Measurements from ENCODE around the gene EIF2B2. TPM values are rescaled to one million over a fixed set of nuclear protein-coding genes. Genes with fewer than 3 reads are reported as not detected.
A peak's percentile ranks its signal among the peaks of the same experiment; 100 is the strongest.

The EIF2B2 gene
- total and polyA plus RNA-seq, 9 of the 15 experiments (the other 6 are each of a cell fraction or from before 2014, with no cell fraction given) = 10.6 to 94.1 (median 38.9) TPM

DNA sequence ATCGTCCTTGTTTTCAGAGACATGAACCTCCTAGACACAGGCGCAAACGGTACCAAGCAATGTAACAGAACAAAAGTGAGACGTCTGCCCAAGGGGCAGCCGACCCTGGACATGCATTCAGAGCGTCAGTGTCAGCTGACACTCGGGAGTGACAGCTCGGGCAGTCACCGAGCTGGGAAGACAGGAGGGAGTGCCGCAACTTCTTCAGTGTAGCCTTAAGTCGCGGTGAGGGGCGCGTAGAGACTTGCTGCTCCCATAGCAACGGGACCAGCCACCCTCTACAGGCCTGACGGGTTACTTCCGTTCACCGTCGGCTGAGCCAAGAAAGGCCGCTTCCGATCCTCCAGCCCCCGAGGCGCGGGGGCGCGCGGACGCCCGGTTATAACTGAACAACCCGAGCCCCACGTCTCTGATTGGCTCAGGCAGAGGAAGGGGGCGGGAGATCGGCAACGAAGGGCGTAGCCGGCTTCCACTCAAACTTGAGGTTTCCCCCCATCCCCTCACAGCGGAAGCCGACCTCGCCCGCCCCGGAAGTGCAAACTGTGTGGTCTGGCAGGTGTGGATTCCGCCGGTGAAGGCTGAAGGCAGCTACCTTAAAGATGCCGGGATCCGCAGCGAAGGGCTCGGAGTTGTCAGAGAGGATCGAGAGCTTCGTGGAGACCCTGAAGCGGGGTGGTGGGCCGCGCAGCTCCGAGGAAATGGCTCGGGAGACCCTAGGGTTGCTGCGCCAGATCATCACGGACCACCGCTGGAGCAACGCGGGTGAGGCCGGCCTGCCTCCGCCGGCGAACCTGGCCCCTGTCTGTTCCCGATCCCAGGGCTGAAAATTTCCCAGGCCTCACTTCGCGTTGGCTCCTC lies at the start of gene EIF2B2 (continued):
- TF ChIP-seq, protein P1, sequence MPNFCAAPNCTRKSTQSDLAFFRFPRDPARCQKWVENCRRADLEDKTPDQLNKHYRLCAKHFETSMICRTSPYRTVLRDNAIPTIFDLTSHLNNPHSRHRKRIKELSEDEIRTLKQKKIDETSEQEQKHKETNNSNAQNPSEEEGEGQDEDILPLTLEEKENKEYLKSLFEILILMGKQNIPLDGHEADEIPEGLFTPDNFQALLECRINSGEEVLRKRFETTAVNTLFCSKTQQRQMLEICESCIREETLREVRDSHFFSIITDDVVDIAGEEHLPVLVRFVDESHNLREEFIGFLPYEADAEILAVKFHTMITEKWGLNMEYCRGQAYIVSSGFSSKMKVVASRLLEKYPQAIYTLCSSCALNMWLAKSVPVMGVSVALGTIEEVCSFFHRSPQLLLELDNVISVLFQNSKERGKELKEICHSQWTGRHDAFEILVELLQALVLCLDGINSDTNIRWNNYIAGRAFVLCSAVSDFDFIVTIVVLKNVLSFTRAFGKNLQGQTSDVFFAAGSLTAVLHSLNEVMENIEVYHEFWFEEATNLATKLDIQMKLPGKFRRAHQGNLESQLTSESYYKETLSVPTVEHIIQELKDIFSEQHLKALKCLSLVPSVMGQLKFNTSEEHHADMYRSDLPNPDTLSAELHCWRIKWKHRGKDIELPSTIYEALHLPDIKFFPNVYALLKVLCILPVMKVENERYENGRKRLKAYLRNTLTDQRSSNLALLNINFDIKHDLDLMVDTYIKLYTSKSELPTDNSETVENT (CRISPR knock-in tag; IDR thresholded peaks at IDR 0.05) = no peak
- TF ChIP-seq MEIS2 (IDR thresholded peaks at IDR 0.05; ENCODE audit: partially characterized antibody) (peak; percentile 64), NONO (IDR thresholded peaks at IDR 0.05; ENCODE audit: low read depth in 2 of 2, low read length in 1 of 2) (no peak), GATAD2A (IDR thresholded peaks at IDR 0.05) (no peak), ZNF253 (CRISPR knock-in tag; conservative IDR thresholded peaks at IDR 0.05) (no peak), SMAD1 (IDR thresholded peaks at IDR 0.05; ENCODE audit: low read depth, low read length, partially characterized antibody) (no peak), ZNF232 (CRISPR knock-in tag; IDR thresholded peaks at IDR 0.05) (no peak), NFIX (CRISPR knock-in tag; IDR thresholded peaks at IDR 0.05; ENCODE audit: low read depth) (no peak), ZEB2 (IDR thresholded peaks at IDR 0.05) (no peak), SAFB2 (IDR thresholded peaks at IDR 0.05; ENCODE audit: borderline replicate concordance, low read depth, low read length, severe bottlenecking) (no peak), ZFP1 (CRISPR knock-in tag; IDR thresholded peaks at IDR 0.05) (no peak), FOSL1 (tag; conservative IDR thresholded peaks at IDR 0.05) (no peak), HDAC1 (IDR thresholded peaks at IDR 0.05) (peak in 1 of 2 experiments; percentile 41; a peak in 2 of 4 replicates), ZKSCAN8 (CRISPR knock-in tag; IDR thresholded peaks at IDR 0.05) (no peak), HNRNPL (IDR thresholded peaks at IDR 0.05; ENCODE audit: low read depth, low read length) (no peak), ZNF764 (CRISPR knock-in tag; IDR thresholded peaks at IDR 0.05; ENCODE audit: low read depth) (no peak)
- TF ChIP-seq, protein P2, sequence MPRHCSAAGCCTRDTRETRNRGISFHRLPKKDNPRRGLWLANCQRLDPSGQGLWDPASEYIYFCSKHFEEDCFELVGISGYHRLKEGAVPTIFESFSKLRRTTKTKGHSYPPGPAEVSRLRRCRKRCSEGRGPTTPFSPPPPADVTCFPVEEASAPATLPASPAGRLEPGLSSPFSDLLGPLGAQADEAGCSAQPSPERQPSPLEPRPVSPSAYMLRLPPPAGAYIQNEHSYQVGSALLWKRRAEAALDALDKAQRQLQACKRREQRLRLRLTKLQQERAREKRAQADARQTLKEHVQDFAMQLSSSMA (CRISPR knock-in tag; IDR thresholded peaks at IDR 0.05) = no peak
- TF ChIP-seq, protein P3, sequence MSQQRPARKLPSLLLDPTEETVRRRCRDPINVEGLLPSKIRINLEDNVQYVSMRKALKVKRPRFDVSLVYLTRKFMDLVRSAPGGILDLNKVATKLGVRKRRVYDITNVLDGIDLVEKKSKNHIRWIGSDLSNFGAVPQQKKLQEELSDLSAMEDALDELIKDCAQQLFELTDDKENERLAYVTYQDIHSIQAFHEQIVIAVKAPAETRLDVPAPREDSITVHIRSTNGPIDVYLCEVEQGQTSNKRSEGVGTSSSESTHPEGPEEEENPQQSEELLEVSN (IDR thresholded peaks at IDR 0.05; ENCODE audit: borderline replicate concordance in 1 of 2, extremely low read depth in 1 of 2, insufficient read depth in 1 of 2, insufficient read length in 1 of 2, low read depth in 1 of 2, low read length in 1 of 2, poor library complexity in 1 of 2, severe bottlenecking in 1 of 2) = peak in 1 of 2 experiments; percentile 39
- TF ChIP-seq, protein P4, sequence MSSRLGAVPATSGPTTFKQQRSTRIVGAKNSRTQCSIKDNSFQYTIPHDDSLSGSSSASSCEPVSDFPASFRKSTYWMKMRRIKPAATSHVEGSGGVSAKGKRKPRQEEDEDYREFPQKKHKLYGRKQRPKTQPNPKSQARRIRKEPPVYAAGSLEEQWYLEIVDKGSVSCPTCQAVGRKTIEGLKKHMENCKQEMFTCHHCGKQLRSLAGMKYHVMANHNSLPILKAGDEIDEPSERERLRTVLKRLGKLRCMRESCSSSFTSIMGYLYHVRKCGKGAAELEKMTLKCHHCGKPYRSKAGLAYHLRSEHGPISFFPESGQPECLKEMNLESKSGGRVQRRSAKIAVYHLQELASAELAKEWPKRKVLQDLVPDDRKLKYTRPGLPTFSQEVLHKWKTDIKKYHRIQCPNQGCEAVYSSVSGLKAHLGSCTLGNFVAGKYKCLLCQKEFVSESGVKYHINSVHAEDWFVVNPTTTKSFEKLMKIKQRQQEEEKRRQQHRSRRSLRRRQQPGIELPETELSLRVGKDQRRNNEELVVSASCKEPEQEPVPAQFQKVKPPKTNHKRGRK (tag; IDR thresholded peaks at IDR 0.05) = no peak
- TF ChIP-seq, protein P5, sequence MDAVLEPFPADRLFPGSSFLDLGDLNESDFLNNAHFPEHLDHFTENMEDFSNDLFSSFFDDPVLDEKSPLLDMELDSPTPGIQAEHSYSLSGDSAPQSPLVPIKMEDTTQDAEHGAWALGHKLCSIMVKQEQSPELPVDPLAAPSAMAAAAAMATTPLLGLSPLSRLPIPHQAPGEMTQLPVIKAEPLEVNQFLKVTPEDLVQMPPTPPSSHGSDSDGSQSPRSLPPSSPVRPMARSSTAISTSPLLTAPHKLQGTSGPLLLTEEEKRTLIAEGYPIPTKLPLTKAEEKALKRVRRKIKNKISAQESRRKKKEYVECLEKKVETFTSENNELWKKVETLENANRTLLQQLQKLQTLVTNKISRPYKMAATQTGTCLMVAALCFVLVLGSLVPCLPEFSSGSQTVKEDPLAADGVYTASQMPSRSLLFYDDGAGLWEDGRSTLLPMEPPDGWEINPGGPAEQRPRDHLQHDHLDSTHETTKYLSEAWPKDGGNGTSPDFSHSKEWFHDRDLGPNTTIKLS (IDR thresholded peaks at IDR 0.05; ENCODE audit: borderline replicate concordance, low read depth) = no peak
